Keratinocyte (primary cell): Measurements from ENCODE around the gene DNTTIP2.

ENCODE experiments used
- EZH2 ChIP-seq: IDR thresholded peaks from one replicate; pipeline ENCODE4 v1.6.1; 2012; ENCODE audit warnings: inconsistent platforms, mild to moderate bottlenecking, low read length, moderate library complexity
- TF ChIP-seq, protein P1 (sequence below), 3 experiments: IDR thresholded peaks in 1 of 3; conservative IDR thresholded peaks in 1 of 3; optimal IDR thresholded peaks in 1 of 3; 2 replicates in 2 of 3; 3 replicates in 1 of 3; pipeline versions ENCODE3 to v1.5.1; 2011; ENCODE audit warnings: low read length in 3 of 3, mild to moderate bottlenecking in 3 of 3, moderate library complexity in 2 of 3, control low read depth in 1 of 3, inconsistent platforms in 1 of 3; ENCODE audit not compliant: insufficient read depth in 2 of 3; ENCODE audit errors: extremely low read depth in 1 of 3

DNA sequence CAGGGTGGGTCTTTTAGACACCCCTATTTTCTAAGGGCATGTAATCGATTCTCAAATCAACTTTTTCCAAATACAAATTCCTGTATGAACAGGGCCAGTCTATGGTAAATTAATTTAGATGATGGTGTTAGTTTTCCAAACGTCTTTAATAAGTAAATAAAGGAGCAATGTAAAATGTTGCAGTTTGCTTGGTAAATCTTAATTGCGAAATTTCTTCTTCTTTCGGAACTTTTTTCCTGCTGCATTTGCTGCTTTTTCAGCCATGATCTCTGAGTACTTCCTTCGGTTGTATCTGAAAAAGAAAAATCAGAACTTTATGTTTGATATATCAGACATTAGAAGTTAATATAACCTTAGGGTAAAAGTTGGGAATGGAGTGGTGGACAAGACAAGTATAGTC is 9.4 kb downstream of the DNTTIP2 start:
- TF ChIP-seq, protein P1, sequence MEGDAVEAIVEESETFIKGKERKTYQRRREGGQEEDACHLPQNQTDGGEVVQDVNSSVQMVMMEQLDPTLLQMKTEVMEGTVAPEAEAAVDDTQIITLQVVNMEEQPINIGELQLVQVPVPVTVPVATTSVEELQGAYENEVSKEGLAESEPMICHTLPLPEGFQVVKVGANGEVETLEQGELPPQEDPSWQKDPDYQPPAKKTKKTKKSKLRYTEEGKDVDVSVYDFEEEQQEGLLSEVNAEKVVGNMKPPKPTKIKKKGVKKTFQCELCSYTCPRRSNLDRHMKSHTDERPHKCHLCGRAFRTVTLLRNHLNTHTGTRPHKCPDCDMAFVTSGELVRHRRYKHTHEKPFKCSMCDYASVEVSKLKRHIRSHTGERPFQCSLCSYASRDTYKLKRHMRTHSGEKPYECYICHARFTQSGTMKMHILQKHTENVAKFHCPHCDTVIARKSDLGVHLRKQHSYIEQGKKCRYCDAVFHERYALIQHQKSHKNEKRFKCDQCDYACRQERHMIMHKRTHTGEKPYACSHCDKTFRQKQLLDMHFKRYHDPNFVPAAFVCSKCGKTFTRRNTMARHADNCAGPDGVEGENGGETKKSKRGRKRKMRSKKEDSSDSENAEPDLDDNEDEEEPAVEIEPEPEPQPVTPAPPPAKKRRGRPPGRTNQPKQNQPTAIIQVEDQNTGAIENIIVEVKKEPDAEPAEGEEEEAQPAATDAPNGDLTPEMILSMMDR (optimal IDR thresholded peaks at IDR 0.05 in 1 of 3, IDR thresholded peaks at IDR 0.05 in 1 of 3, conservative IDR thresholded peaks at IDR 0.05 in 1 of 3; ENCODE audit: extremely low read depth in 1 of 3, insufficient read depth in 2 of 3, low read length in 3 of 3): no peak
- no peak for TF ChIP-seq EZH2
